Smooth muscle cell (in vitro differentiated cells): Measurements from ENCODE around the gene COPS9. TPM values are rescaled to one million over a fixed set of nuclear protein-coding genes. Genes with fewer than 3 reads are reported as not detected.

ENCODE experiments used
- DNase-seq: peaks from one replicate; lab custom pipeline; 2025; ENCODE audit not compliant: unreplicated experiment; lab: John Stamatoyannopoulos, UW
- H2AFZ ChIP-seq: fragments of 200-600 bp; sonication (generic); 2 replicates; pipeline ENCODE4 v1.6.0; 2016; ENCODE audit warnings: antibody characterized with exemption, low read depth, mild to moderate bottlenecking
- H3F3A ChIP-seq: fragments of 200-600 bp; sonication (generic); 2 replicates; pipeline ENCODE4 v1.6.0; 2017; ENCODE audit warnings: antibody characterized with exemption, low read depth
- H3K27ac ChIP-seq: fragments of 200-600 bp; sonication (generic); 2 replicates; pipeline ENCODE4 v1.5.1; 2016; ENCODE audit warnings: low read depth, mild to moderate bottlenecking
- H3K27me3 ChIP-seq: fragments of 200-600 bp; sonication (generic); 2 replicates; pipeline ENCODE4 v1.6.1; 2016; ENCODE audit warnings: low read depth, mild to moderate bottlenecking
- H3K36me3 ChIP-seq: fragments of 200-600 bp; sonication (generic); 2 replicates; pipeline ENCODE4 v1.5.1; 2016; ENCODE audit warnings: low read depth
- H3K4me1 ChIP-seq: fragments of 200-600 bp; sonication (generic); 2 replicates; pipeline ENCODE4 v1.5.1; 2016; ENCODE audit warnings: low read depth
- H3K4me2 ChIP-seq: fragments of 200-600 bp; sonication (generic); 2 replicates; pipeline ENCODE4 v1.6.0; 2016; ENCODE audit warnings: mild to moderate bottlenecking
- H3K4me3 ChIP-seq: fragments of 200-600 bp; sonication (generic); 2 replicates; pipeline ENCODE4 v1.5.1; 2016; ENCODE audit warnings: mild to moderate bottlenecking
- H3K79me2 ChIP-seq: fragments of 200-600 bp; sonication (generic); 2 replicates; pipeline ENCODE4 v1.6.0; 2016; ENCODE audit warnings: low read depth, mild to moderate bottlenecking
- H3K9ac ChIP-seq: fragments of 200-600 bp; sonication (generic); 2 replicates; pipeline ENCODE4 v1.6.0; 2016; ENCODE audit warnings: low read depth
- H3K9me3 ChIP-seq: fragments of 200-600 bp; sonication (generic); replicated peaks from 2 replicates; pipeline ENCODE4 v1.5.1; 2016; ENCODE audit warnings: low read depth
- H4K20me1 ChIP-seq: fragments of 200-600 bp; sonication (generic); 2 replicates; pipeline ENCODE4 v1.6.0; 2016; ENCODE audit warnings: low read depth
- CTCF ChIP-seq: fragments of 200-600 bp; sonication (generic); IDR thresholded peaks from 2 replicates; pipeline ENCODE4 v1.5.1; 2017; ENCODE audit warnings: borderline replicate concordance, mild to moderate bottlenecking, antibody characterized with exemption; ENCODE audit not compliant: insufficient read depth, poor library complexity, severe bottlenecking
- WGBS: methylation state at CpG from one replicate; pipeline ENCODE4 v1.1.7; 2016; ENCODE audit warnings: low lambda C conversion rate; 5-methylcytosine and 5-hydroxymethylcytosine counted together
- polyA plus RNA-seq: library from polyadenylated mRNA; unstranded; fragments of >200 nt; fragmentation: Nextera tagmentation; extraction: Ambion mirVana; gene quantifications from 2 replicates; pipeline ENCODE4 v1.2.1, GENCODE V29; 2016
- total RNA-seq: library from RNA; depleted of rRNA; stranded (reverse); fragments of >200 nt; gene quantifications from 2 replicates; pipeline ENCODE4 v1.2.3, GENCODE V29; 2014

COPS9 gene
- total and polyA plus RNA-seq, 2 experiments from 2014 or later: 157 to 296 TPM

GRCh38 chr2:240136671-240137292, 677 bp upstream of the COPS9 start:
- H3K4me1 ChIP-seq: peaks cover 13% of the 10 kb centered on the region
- H3K4me2 ChIP-seq: peak overlapping the region; percentile 92
- WGBS: 59% methylated on average over 33 of the region's 36 CpGs
- peak overlapping the region; percentile 100 for H2AFZ ChIP-seq
- TF ChIP-seq CTCF: no peak
- peaks cover 13% of the 10 kb centered on the region for H4K20me1 ChIP-seq
- H3K36me3 ChIP-seq: peaks cover 3% of the 10 kb centered on the region
- H3K4me3 ChIP-seq: peak overlapping the region; percentile 93
- no peaks in the 10 kb centered on the region for H3K27me3 ChIP-seq
- H3F3A ChIP-seq: no peaks in the 10 kb centered on the region
- H3K27ac ChIP-seq: no peak overlapping the region
- peak overlapping the region; percentile 81 for H3K9ac ChIP-seq
- H3K9me3 ChIP-seq: no peaks in the 10 kb centered on the region
- peaks cover 18% of the 10 kb centered on the region for H3K79me2 ChIP-seq
- no peak for DNase-seq

GRCh38 chr2:240135706-240136012, 446 bp downstream of the COPS9 start:
- peak overlapping the region; percentile 93 for H3K4me3 ChIP-seq
- DNase-seq: no peak

GRCh38 chr2:240134956-240135520, 1.1 kb downstream of the COPS9 start:
- no peak overlapping the region for H2AFZ ChIP-seq
- peak overlapping the region; percentile 81 for H3K9ac ChIP-seq
- H3K27me3 ChIP-seq: no peaks in the 10 kb centered on the region
- peaks cover 12% of the 10 kb centered on the region for H3K36me3 ChIP-seq
- peaks cover 18% of the 10 kb centered on the region for H3K79me2 ChIP-seq
- no peaks in the 10 kb centered on the region for H3F3A ChIP-seq
- no peak for DNase-seq
- no peak for TF ChIP-seq CTCF
- no peak overlapping the region for H3K27ac ChIP-seq
- H3K4me1 ChIP-seq: peaks cover 6% of the 10 kb centered on the region
- WGBS: 80% methylated on average over 15 of the region's 15 CpGs
- H3K4me3 ChIP-seq: peak overlapping the region; percentile 93
- peak overlapping the region; percentile 92 for H3K4me2 ChIP-seq
- no peaks in the 10 kb centered on the region for H3K9me3 ChIP-seq
- H4K20me1 ChIP-seq: peaks cover 13% of the 10 kb centered on the region

More at GRCh38 chr2:240135706-240136012, 446 bp downstream of the COPS9 start:
- Histone ChIP-seq H3K4me1 (peaks cover 12% of the 10 kb centered on the region), H3K9me3 (no peaks in the 10 kb centered on the region), H2AFZ (peak overlapping the region; percentile 100), H3K27ac (no peak overlapping the region), H3K27me3 (no peaks in the 10 kb centered on the region), H3K4me2 (peak overlapping the region; percentile 92), H3K9ac (peak overlapping the region; percentile 81), H3K36me3 (peaks cover 8% of the 10 kb centered on the region), H3F3A (no peaks in the 10 kb centered on the region), H4K20me1 (peaks cover 13% of the 10 kb centered on the region), H3K79me2 (peaks cover 18% of the 10 kb centered on the region)
- WGBS: 4% methylated on average over 17 of the region's 17 CpGs
- no peak for TF ChIP-seq CTCF

- no peaks in the 10 kb centered on the region for H3K9me3 ChIP-seq
- WGBS: 85% methylated on average over 6 of the region's 6 CpGs
- H4K20me1 ChIP-seq: peaks cover 13% of the 10 kb centered on the region
- H3K9ac ChIP-seq: no peak overlapping the region
- no peak for DNase-seq
- H3K4me2 ChIP-seq: peak overlapping the region; percentile 92
- TF ChIP-seq CTCF: no peak
- peaks cover 4% of the 10 kb centered on the region for H3K4me1 ChIP-seq
- peaks cover 12% of the 10 kb centered on the region for H3K36me3 ChIP-seq
- H3K79me2 ChIP-seq: peaks cover 18% of the 10 kb centered on the region
- no peak overlapping the region for H3K27ac ChIP-seq
- no peak overlapping the region for H3K4me3 ChIP-seq
- no peaks in the 10 kb centered on the region for H3K27me3 ChIP-seq
- no peaks in the 10 kb centered on the region for H3F3A ChIP-seq
- H2AFZ ChIP-seq: no peak overlapping the region
These were observed 1.6 kb downstream of the COPS9 start for GRCh38 chr2:240134466-240134865.
